ENCODE measurements around the gene CD2. TPM values are rescaled to one million over a fixed set of nuclear protein-coding genes. Genes with fewer than 3 reads are reported as not detected.

Gene CD2
- total RNA-seq (100 to 1,000 TPM; 105 to 307 (median 174) TPM), polyA plus RNA-seq (100 to 1,000 TPM; 195 to 217 TPM), total RNA-seq (127 reads per million, percentile 88 among the genes with 10 or more reads in this experiment)

GRCh38 chr1:116754198-116754977 lies at the start of gene CD2:
TSS of gene CD2 (plus strand) at chr1:116754430. CDS start at chr1:116754493, 63 bp downstream.
- DNase-seq: peak in 7 of 9 donors; percentile 58 to 79 (median 71)
- Mint-ChIP-seq H3K27ac (peak within 1 kb of the TSS; percentile 93 to 99 (median 97)), H3K9me3 (peaks cover 0 to 11% (median 6%) of the 10 kb centered on the region in 11 donors), H3K4me1 (peaks cover 25 to 47% (median 43%) of the 10 kb centered on the region in 7 donors), H3K36me3 (peaks cover 12 to 62% (median 31%) of the 10 kb centered on the region in 5 donors), H3K4me3 (peak within 1 kb of the TSS; percentile 91 to 100 (median 98)), H3K27me3 (no peaks in the 10 kb centered on the region)
- intact Hi-C loops (cut with micrococcal nuclease): loop anchor here (1.0 to 5.0 kb wide), 8 partner anchors 10 to 853 kb away; partner anchors contain the start of gene TENT5C (in 1 of the 2)
- ChIA-PET POLR2A (interaction anchor here (0.8 to 11.7 kb wide), 14 partner anchors 12 to 305 kb away, joined by 3 to 367 read pairs (median 6); partner anchors contain the start of gene TTF2), CTCF (interaction anchor here (0.9 to 4.4 kb wide), 10 partner anchors 9 to 297 kb away, joined by 3 to 40 read pairs (median 4); no protein-coding TSS in a partner anchor)
- H3K27me3 ChIP-seq (ENCODE audit: control insufficient read depth in 2 of 2, insufficient read depth in 2 of 2, low read length in 2 of 2): no peaks in the 10 kb centered on the region
- no peaks in the 10 kb centered on the region for H3K36me3 ChIP-seq (ENCODE audit: control insufficient read depth in 2 of 3, insufficient read depth in 3 of 3, low read length in 3 of 3)
- H3K9me3 ChIP-seq (ENCODE audit: control insufficient read depth in 2 of 3, low read length in 3 of 3): peaks cover 0 to 2% (median 0%) of the 10 kb centered on the region in 3 experiments
- peaks cover 27 to 31% of the 10 kb centered on the region in 2 donors for H3K4me1 ChIP-seq (ENCODE audit: control insufficient read depth in 2 of 2, insufficient read depth in 2 of 2, low read length in 2 of 2)
- peak within 1 kb of the TSS; percentile 90 for H3K4me3 ChIP-seq (ENCODE audit: low read length)
- ATAC-seq: peak; percentile 91
- peak within 1 kb of the TSS; percentile 89 for H3K27ac ChIP-seq (ENCODE audit: low read depth, low read length)

DNA sequence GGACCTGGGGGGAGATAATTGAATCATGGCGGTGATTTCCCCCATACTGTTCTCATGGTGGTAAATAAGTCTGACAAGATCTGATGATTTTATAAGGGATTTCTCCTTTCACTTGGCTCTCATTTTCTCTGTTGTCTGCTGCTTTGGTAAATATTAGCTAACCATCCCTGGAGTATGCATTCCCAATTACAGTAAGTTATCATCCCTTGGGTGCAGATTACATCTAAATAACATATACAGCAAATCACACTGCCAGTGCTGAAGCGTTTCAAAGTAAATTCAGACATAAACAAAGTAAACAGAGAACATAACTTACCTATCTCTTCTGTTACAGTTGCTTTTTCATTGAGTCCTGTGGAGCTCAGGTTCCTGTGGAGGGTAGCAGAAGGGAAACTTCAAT lies 48.1 kb upstream of the CD2 start:
- no peak for DNase-seq
- Histone ChIP-seq H3K36me3 (ENCODE audit: control insufficient read depth in 2 of 3, insufficient read depth in 3 of 3, low read length in 3 of 3) (no peaks in the 10 kb centered on the region), H3K4me1 (ENCODE audit: control insufficient read depth in 2 of 2, insufficient read depth in 2 of 2, low read length in 2 of 2) (no peaks in the 10 kb centered on the region), H3K4me3 (ENCODE audit: low read length) (no peak overlapping the region), H3K9me3 (ENCODE audit: control insufficient read depth in 2 of 3, low read length in 3 of 3) (no peaks in the 10 kb centered on the region), H3K27ac (ENCODE audit: low read depth, low read length) (no peak overlapping the region), H3K27me3 (ENCODE audit: control insufficient read depth in 2 of 2, insufficient read depth in 2 of 2, low read length in 2 of 2) (no peaks in the 10 kb centered on the region)
- intact Hi-C loops (cut with micrococcal nuclease): no loop called here
- Mint-ChIP-seq H3K27me3 (peaks cover 8 to 23% (median 18%) of the 10 kb centered on the region in 5 donors), H3K4me1 (no peaks in the 10 kb centered on the region), H3K9me3 (peaks cover 0 to 15% (median 2%) of the 10 kb centered on the region in 11 donors), H3K36me3 (peaks cover 0 to 5% (median 0%) of the 10 kb centered on the region in 5 donors), H3K27ac (no peak overlapping the region), H3K4me3 (no peak overlapping the region)
- POLR2A ChIA-PET: no interaction called here
- CTCF ChIA-PET: interaction anchor here (1.1 kb wide), 1 partner anchor 17 kb away, joined by 5 read pairs; no protein-coding TSS in a partner anchor
- ATAC-seq: no peak

DNA sequence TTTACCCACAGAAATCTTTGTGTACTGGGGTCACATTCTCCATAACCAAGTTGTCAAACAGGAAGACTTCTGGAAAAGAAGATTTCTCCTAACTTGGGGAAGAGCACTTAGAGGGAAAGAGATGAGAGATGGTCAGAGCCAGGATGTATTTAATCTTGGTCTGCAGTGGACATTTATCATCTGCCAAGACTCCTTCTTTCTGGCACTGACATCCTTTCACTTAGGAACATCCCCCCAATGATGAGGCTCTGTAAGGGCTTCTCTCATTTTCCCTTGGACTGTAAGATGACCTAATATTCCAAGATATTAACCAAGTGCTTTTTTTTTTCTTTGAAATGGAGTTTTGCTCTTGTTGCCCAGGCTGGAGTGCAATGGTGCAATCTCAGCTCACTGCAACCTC lies 47.4 kb upstream of the CD2 start:
- DNase-seq (no peak), ATAC-seq (no peak)
- Histone ChIP-seq H3K27me3 (ENCODE audit: control insufficient read depth in 2 of 2, insufficient read depth in 2 of 2, low read length in 2 of 2) (no peaks in the 10 kb centered on the region), H3K9me3 (ENCODE audit: control insufficient read depth in 2 of 3, low read length in 3 of 3) (no peaks in the 10 kb centered on the region), H3K4me1 (ENCODE audit: control insufficient read depth in 2 of 2, insufficient read depth in 2 of 2, low read length in 2 of 2) (no peaks in the 10 kb centered on the region), H3K27ac (ENCODE audit: low read depth, low read length) (no peak overlapping the region), H3K36me3 (ENCODE audit: control insufficient read depth in 2 of 3, insufficient read depth in 3 of 3, low read length in 3 of 3) (no peaks in the 10 kb centered on the region), H3K4me3 (ENCODE audit: low read length) (no peak overlapping the region)
- Mint-ChIP-seq H3K27me3 (peaks cover 8 to 23% (median 18%) of the 10 kb centered on the region in 5 donors), H3K27ac (no peak overlapping the region), H3K36me3 (peaks cover 0 to 5% (median 0%) of the 10 kb centered on the region in 5 donors), H3K4me1 (no peaks in the 10 kb centered on the region), H3K9me3 (peaks cover 0 to 15% (median 2%) of the 10 kb centered on the region in 11 donors), H3K4me3 (no peak overlapping the region)
- intact Hi-C loops (cut with micrococcal nuclease): no loop called here
- ChIA-PET POLR2A (no interaction called here), CTCF (no interaction called here)

DNA sequence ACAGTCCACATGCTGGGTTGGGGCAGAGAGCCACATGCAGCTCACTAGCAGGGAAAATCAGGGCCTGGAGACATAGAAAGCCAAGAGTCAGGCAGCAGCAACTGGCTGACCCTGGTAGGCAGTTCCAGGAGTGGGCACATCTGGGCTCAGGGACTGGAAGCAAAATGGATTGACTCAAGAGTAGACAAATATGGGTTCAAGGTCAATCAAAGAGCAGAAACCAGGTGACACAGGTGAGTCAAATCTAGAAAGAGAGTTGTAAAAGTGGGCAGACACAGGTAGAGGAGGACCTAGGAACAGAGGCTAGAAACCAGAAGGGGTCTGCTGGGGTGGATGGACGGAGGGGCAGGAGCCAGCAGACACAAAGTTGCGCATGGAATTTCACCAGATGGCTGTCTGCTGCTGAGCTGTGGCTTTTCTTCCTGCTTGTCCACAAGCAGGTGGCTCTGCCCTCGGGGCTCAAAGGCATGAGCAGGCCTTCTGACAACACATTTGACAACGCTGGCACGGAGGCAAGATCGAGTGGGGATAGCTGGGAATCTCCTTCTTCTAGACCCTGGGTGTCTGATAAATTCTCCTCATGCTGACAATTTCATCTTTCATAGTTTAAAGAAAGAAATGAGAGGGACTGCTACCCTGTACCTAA lies 45.9 kb upstream of the CD2 start:
- Histone ChIP-seq H3K36me3 (ENCODE audit: control insufficient read depth in 2 of 3, insufficient read depth in 3 of 3, low read length in 3 of 3) (no peaks in the 10 kb centered on the region), H3K4me1 (ENCODE audit: control insufficient read depth in 2 of 2, insufficient read depth in 2 of 2, low read length in 2 of 2) (no peaks in the 10 kb centered on the region), H3K27ac (ENCODE audit: low read depth, low read length) (no peak overlapping the region), H3K9me3 (ENCODE audit: control insufficient read depth in 2 of 3, low read length in 3 of 3) (no peaks in the 10 kb centered on the region), H3K27me3 (ENCODE audit: control insufficient read depth in 2 of 2, insufficient read depth in 2 of 2, low read length in 2 of 2) (no peaks in the 10 kb centered on the region), H3K4me3 (ENCODE audit: low read length) (no peak overlapping the region)
- CTCF ChIA-PET: no interaction called here
- Mint-ChIP-seq H3K36me3 (peaks cover 0 to 5% (median 0%) of the 10 kb centered on the region in 5 donors), H3K27ac (no peak overlapping the region), H3K27me3 (peaks cover 8 to 23% (median 20%) of the 10 kb centered on the region in 5 donors), H3K4me1 (peaks cover 0 to 8% (median 0%) of the 10 kb centered on the region in 7 donors), H3K9me3 (peaks cover 0 to 11% (median 2%) of the 10 kb centered on the region in 11 donors), H3K4me3 (no peak overlapping the region)
- POLR2A ChIA-PET: no interaction called here
- intact Hi-C loops (cut with micrococcal nuclease): no loop called here
- DNase-seq (no peak), ATAC-seq (no peak)

DNA sequence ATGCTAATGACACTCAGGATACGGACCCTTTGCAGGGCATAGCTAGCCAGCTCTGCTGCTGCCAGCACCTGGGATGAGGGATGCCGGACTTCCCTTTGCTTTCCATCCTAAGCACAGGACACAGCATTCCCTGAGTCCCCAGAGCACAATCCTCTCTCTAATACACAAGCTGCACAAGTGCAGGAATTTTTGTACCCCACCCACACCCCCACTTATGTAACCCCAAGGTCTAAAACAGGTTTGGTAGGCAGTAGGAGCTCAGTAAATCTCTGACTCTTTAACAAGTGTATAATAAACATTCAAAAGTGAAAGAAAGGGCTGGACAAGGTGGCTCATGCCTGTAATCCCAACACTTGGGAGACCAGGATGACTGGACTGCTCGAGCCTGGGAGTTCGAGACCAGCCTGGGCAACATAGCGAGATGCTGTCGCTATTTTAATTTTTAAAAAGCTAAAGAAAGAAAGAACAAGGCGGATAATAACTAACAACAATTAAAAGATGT lies 44.5 kb upstream of the CD2 start:
- peaks cover 0 to 5% (median 0%) of the 10 kb centered on the region in 5 donors for H3K36me3 Mint-ChIP-seq
- H3K27me3 Mint-ChIP-seq: peaks cover 8 to 21% (median 14%) of the 10 kb centered on the region in 5 donors
- DNase-seq: no peak
- H3K9me3 ChIP-seq (ENCODE audit: control insufficient read depth in 2 of 3, low read length in 3 of 3): no peaks in the 10 kb centered on the region
- H3K27me3 ChIP-seq (ENCODE audit: control insufficient read depth in 2 of 2, insufficient read depth in 2 of 2, low read length in 2 of 2): no peaks in the 10 kb centered on the region
- ATAC-seq: no peak
- intact Hi-C loops (cut with micrococcal nuclease): no loop called here
- H3K4me1 Mint-ChIP-seq: peaks cover 0 to 8% (median 0%) of the 10 kb centered on the region in 7 donors
- no peak overlapping the region for H3K27ac ChIP-seq (ENCODE audit: low read depth, low read length)
- peaks cover 0 to 9% (median 0%) of the 10 kb centered on the region in 11 donors for H3K9me3 Mint-ChIP-seq
- H3K36me3 ChIP-seq (ENCODE audit: control insufficient read depth in 2 of 3, insufficient read depth in 3 of 3, low read length in 3 of 3): no peaks in the 10 kb centered on the region
- H3K4me3 ChIP-seq (ENCODE audit: low read length): no peak overlapping the region
- no peak overlapping the region for H3K27ac Mint-ChIP-seq
- H3K4me3 Mint-ChIP-seq: no peak overlapping the region
- POLR2A ChIA-PET: interaction anchor here (0.5 kb wide), 1 partner anchor 298 kb away, joined by 3 read pairs; no protein-coding TSS in a partner anchor
- CTCF ChIA-PET: interaction anchor here (0.5 kb wide), 1 partner anchor 777 kb away, joined by 3 read pairs; no protein-coding TSS in a partner anchor
- H3K4me1 ChIP-seq (ENCODE audit: control insufficient read depth in 2 of 2, insufficient read depth in 2 of 2, low read length in 2 of 2): no peaks in the 10 kb centered on the region

Data from naive thymus-derived CD4-positive, alpha-beta T cell (primary cell).